OCI-LY1 (cell line): ENCODE measurements around the gene DIAPH3.

ENCODE experiments used
- CTCF ChIP-seq: fragments of 200-600 bp; sonication (generic), shearing (Covaris generic); IDR thresholded peaks from 2 replicates; pipeline ENCODE4 v1.5.1; 2017; ENCODE audit warnings: mild to moderate bottlenecking, antibody characterized with exemption, low read length, moderate library complexity, mixed read lengths
- EZH2 ChIP-seq: fragments of 200-600 bp; sonication (generic), shearing (Covaris generic); IDR thresholded peaks from 2 replicates; pipeline ENCODE4 v1.8.0; 2017; ENCODE audit warnings: borderline replicate concordance, mixed run types, mild to moderate bottlenecking, antibody characterized with exemption, low read length, moderate library complexity, mixed read lengths

GRCh38 chr13:59793107-59793506 lies 370.6 kb downstream of the DIAPH3 start:
- TF ChIP-seq CTCF (no peak), EZH2 (no peak)
